Endothelial cell of umbilical vein (primary cell): ENCODE results near the gene ASRGL1. TPM values are rescaled to one million over a fixed set of nuclear protein-coding genes. Genes with fewer than 3 reads are reported as not detected.

Experiments used
- BruUV-seq: library from RNA; stranded (reverse); fragments of 400-500 nt; replicated peaks from 2 replicates; lab custom pipeline; 2021; lab: Mats Ljungman, UMichigan
- CTCF ChIA-PET: fragments of 300-600, 350-600 bp; sonication (Branson Sonifier 250); formaldehyde crosslinking; loops from one replicate; lab custom pipeline; 2021; ENCODE audit warnings: antibody characterized with exemption, inconsistent platforms; lab: Charles Lee
- POLR2A ChIA-PET: fragments of 300-600, 350-600 bp; sonication (Branson Sonifier 250); formaldehyde crosslinking; loops from one replicate; lab custom pipeline; 2021; ENCODE audit warnings: antibody characterized with exemption, inconsistent platforms; lab: Charles Lee
- DNase-seq: peaks from one replicate; pipeline ENCODE4 v3.0.0-alpha.2; 2011; ENCODE audit warnings: low read depth, low spot score
- FAIRE-seq: peaks from 2 replicates; lab custom pipeline; 2011; peaks lifted over from hg19 to GRCh38; lab: Jason Lieb, UNC
- H2AFZ ChIP-seq: 2 replicates; pipeline ENCODE4 v1.6.0; 2012; ENCODE audit warnings: low read depth, low read length, control low read depth, inconsistent platforms
- H3K27ac ChIP-seq: 2 replicates; pipeline ENCODE4 v1.5.1; 2011; ENCODE audit warnings: low read depth, mild to moderate bottlenecking, control low read depth, low read length, moderate library complexity; ENCODE audit not compliant: insufficient read depth
- H3K27me3 ChIP-seq, 2 experiments: 2 replicates each; pipeline versions ENCODE4 v1.6.0 to v1.6.1; 2011; ENCODE audit warnings: low read length in 2 of 2, mixed read lengths in 1 of 2; ENCODE audit not compliant: control insufficient read depth in 2 of 2, insufficient read depth in 2 of 2
- H3K36me3 ChIP-seq, 2 experiments: 2 replicates in 1 of 2; 3 replicates in 1 of 2; pipeline ENCODE4 v1.5.1; 2011; ENCODE audit warnings: low read length in 2 of 2, mild to moderate bottlenecking in 1 of 2, moderate library complexity in 1 of 2; ENCODE audit not compliant: control insufficient read depth in 2 of 2, insufficient read depth in 2 of 2; ENCODE audit errors: extremely low read depth in 1 of 2
- H3K4me1 ChIP-seq: 3 replicates; pipeline ENCODE4 v1.5.1; 2011; ENCODE audit warnings: mild to moderate bottlenecking, low read length; ENCODE audit not compliant: control insufficient read depth, insufficient read depth; ENCODE audit errors: extremely low read depth
- H3K4me2 ChIP-seq: 2 replicates; pipeline ENCODE4 v1.6.1; 2011; ENCODE audit warnings: low read length, control low read depth, mixed read lengths; ENCODE audit not compliant: insufficient read depth
- H3K4me3 ChIP-seq, 3 experiments: fragments of 200-600 bp in 1 of 3; sonication (generic), shearing (Covaris generic) in 1 of 3; replicated peaks in 1 of 3; 2 replicates each; pipeline ENCODE4 v1.5.1; 2011 to 2016; ENCODE audit warnings: control low read depth in 3 of 3, low read length in 3 of 3, mild to moderate bottlenecking in 2 of 3, inconsistent platforms in 1 of 3, low read depth in 1 of 3, moderate library complexity in 1 of 3; ENCODE audit not compliant: insufficient read depth in 1 of 3
- H3K79me2 ChIP-seq: 2 replicates; pipeline ENCODE4 v1.6.0; 2012; ENCODE audit warnings: low read length, inconsistent platforms; ENCODE audit not compliant: control insufficient read depth, insufficient read depth
- H3K9ac ChIP-seq: replicated peaks from 2 replicates; pipeline ENCODE3; 2011; ENCODE audit warnings: low read length, control low read depth; ENCODE audit not compliant: insufficient read depth; ENCODE audit errors: extremely low read depth
- H3K9me1 ChIP-seq: replicated peaks from 3 replicates; pipeline ENCODE4 v1.6.0; 2011; ENCODE audit warnings: mild to moderate bottlenecking, low read length; ENCODE audit not compliant: control insufficient read depth, insufficient read depth; ENCODE audit errors: extremely low read depth
- H3K9me3 ChIP-seq: replicated peaks from 2 replicates; pipeline ENCODE4 v1.5.1; 2012; ENCODE audit warnings: low read length, inconsistent platforms; ENCODE audit not compliant: control insufficient read depth, insufficient read depth
- H4K20me1 ChIP-seq: replicated peaks from 2 replicates; pipeline ENCODE3; 2011; ENCODE audit warnings: mild to moderate bottlenecking, low read length; ENCODE audit not compliant: control insufficient read depth, insufficient read depth; ENCODE audit errors: extremely low read depth
- CTCF ChIP-seq, 2 donors: IDR thresholded peaks; 1 replicate in 1 of 2; 2 replicates in 1 of 2; pipeline ENCODE4 v1.5.1; 2011; ENCODE audit warnings: low read length in 2 of 2, mild to moderate bottlenecking in 2 of 2, moderate library complexity in 2 of 2, control low read depth in 1 of 2, inconsistent platforms in 1 of 2, low read depth in 1 of 2; ENCODE audit not compliant: insufficient read depth in 1 of 2; ENCODE audit errors: extremely low read depth in 1 of 2
- EZH2 ChIP-seq: IDR thresholded peaks from 2 replicates; pipeline ENCODE4 v1.6.1; 2012; ENCODE audit warnings: borderline replicate concordance, low read depth, mild to moderate bottlenecking, moderate library complexity, low read length, inconsistent platforms; ENCODE audit not compliant: severe bottlenecking
- FOS ChIP-seq: IDR thresholded peaks from 2 replicates; pipeline ENCODE4 v1.6.1; 2011; ENCODE audit warnings: mild to moderate bottlenecking, low read length, moderate library complexity, borderline replicate concordance; ENCODE audit not compliant: insufficient read depth
- GATA2 ChIP-seq: IDR thresholded peaks from 2 replicates; pipeline ENCODE4 v1.7.0; 2011; ENCODE audit warnings: low read depth, mild to moderate bottlenecking, moderate library complexity, mixed read lengths, low read length; ENCODE audit not compliant: insufficient read length, insufficient read depth
- JUN ChIP-seq: IDR thresholded peaks from 2 replicates; pipeline ENCODE4 v1.6.1; 2011; ENCODE audit warnings: borderline replicate concordance, low read depth; ENCODE audit not compliant: insufficient read length, insufficient read depth
- MYC ChIP-seq: IDR thresholded peaks from one replicate; pipeline ENCODE4 v1.6.1; 2011; ENCODE audit warnings: mild to moderate bottlenecking, low read depth, low read length
- POLR2A ChIP-seq: IDR thresholded peaks from 2 replicates; pipeline ENCODE4 v1.6.1; 2012; ENCODE audit warnings: low read depth, mild to moderate bottlenecking, control low read depth, low read length
- POLR2AphosphoS5 ChIP-seq: IDR thresholded peaks from 2 replicates; pipeline ENCODE4 v1.6.1; 2012; ENCODE audit warnings: low read depth, mild to moderate bottlenecking, control low read depth, low read length, moderate library complexity; ENCODE audit not compliant: insufficient read depth
- dilution Hi-C: fragments of 300-500 bp; cut with MboI; formaldehyde crosslinking; loops from one replicate; pipeline ENCODE4 v1.15.0; 2019; ENCODE audit warnings: low sequenced_read_pairs; ENCODE audit not compliant: extremely low pct_ligation_motif_present
- intact Hi-C: fragments of 100-400 bp; cut with micrococcal nuclease; formaldehyde crosslinking; loops from one replicate; pipeline ENCODE4 v1.10.0; 2022
- polyA plus RNA-seq, 4 experiments: library from polyadenylated mRNA; depleted of rRNA in 3 of 4; stranded (reverse) in 3 of 4; unstranded in 1 of 4; fragments of >200 nt; gene quantifications; 2 replicates each; pipeline versions ENCODE4 v1.2.1 to v1.2.3, GENCODE V29; 2011 to 2012; ENCODE audit warnings: missing spikeins in 1 of 4
- total RNA-seq: library from RNA; stranded (reverse); gene quantifications from 2 replicates; pipeline ENCODE4 v1.2.3, GENCODE V29; 2021
- TF ChIP-seq, protein P1 (sequence below): IDR thresholded peaks from 2 replicates; pipeline ENCODE4 v1.6.1; 2011; ENCODE audit not compliant: insufficient read depth, insufficient read length

The ASRGL1 gene
- total and polyA plus RNA-seq, 2 donors (not counting 3 experiments of a cell fraction or from before 2014, with no cell fraction given), result 33.1 to 36.0 TPM

GRCh38 chr11:62416596-62416995, 79.3 kb downstream of the ASRGL1 start:
- TF ChIP-seq GATA2, result no peak
- TF ChIP-seq MYC, result no peak
- TF ChIP-seq POLR2A, result no peak
- H3K4me2 ChIP-seq, result no peak overlapping the region
- H2AFZ ChIP-seq, result no peak overlapping the region
- no peaks in the 10 kb centered on the region for H3K9me1 ChIP-seq
- POLR2A ChIA-PET, result no interaction called here
- dilution Hi-C loops, result no loop called here
- no peaks in the 10 kb centered on the region for H3K36me3 ChIP-seq
- intact Hi-C loops, result no loop called here
- no peak overlapping the region for H3K4me3 ChIP-seq
- DNase-seq, result no peak
- FAIRE-seq, result no peak
- CTCF ChIA-PET, result interaction anchor here (1.0 kb wide), 1 partner anchor 126 kb away, joined by 3 read pairs; no protein-coding TSS in a partner anchor
- H3K27me3 ChIP-seq, result peaks cover 1 to 2% of the 10 kb centered on the region in 2 experiments
- H3K9ac ChIP-seq, result no peak overlapping the region
- H3K4me1 ChIP-seq, result no peaks in the 10 kb centered on the region
- no peaks in the 10 kb centered on the region for H3K9me3 ChIP-seq
- no TSS peak for BruUV-seq
- no peak overlapping the region for H3K27ac ChIP-seq
- H3K79me2 ChIP-seq, result no peaks in the 10 kb centered on the region
- no peaks in the 10 kb centered on the region for H4K20me1 ChIP-seq

- Histone ChIP-seq H3K27ac (no peak overlapping the region), H3K9ac (no peak overlapping the region), H4K20me1 (no peaks in the 10 kb centered on the region), H2AFZ (no peak overlapping the region), H3K79me2 (no peaks in the 10 kb centered on the region), H3K4me3 (no peak overlapping the region), H3K4me2 (no peak overlapping the region), H3K4me1 (no peaks in the 10 kb centered on the region), H3K9me1 (no peaks in the 10 kb centered on the region), H3K27me3 (peaks cover 3 to 5% of the 10 kb centered on the region in 2 experiments), H3K9me3 (no peaks in the 10 kb centered on the region), H3K36me3 (no peaks in the 10 kb centered on the region)
- peak; percentile 36 for DNase-seq
- no TSS peak for BruUV-seq
- intact Hi-C loops (no loop called here), dilution Hi-C loops (no loop called here)
- TF ChIP-seq GATA2 (no peak), FOS (no peak), POLR2A (no peak), POLR2AphosphoS5 (no peak), MYC (no peak), JUN (no peak), CTCF (IDR thresholded peaks at IDR 0.05; ENCODE audit: extremely low read depth in 1 of 2, insufficient read depth in 1 of 2, low read depth in 1 of 2, low read length in 2 of 2) (no peak), EZH2 (no peak)
- TF ChIP-seq, protein P1, sequence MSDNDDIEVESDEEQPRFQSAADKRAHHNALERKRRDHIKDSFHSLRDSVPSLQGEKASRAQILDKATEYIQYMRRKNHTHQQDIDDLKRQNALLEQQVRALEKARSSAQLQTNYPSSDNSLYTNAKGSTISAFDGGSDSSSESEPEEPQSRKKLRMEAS, result no peak
- CTCF ChIA-PET, result interaction anchor here (1.9 kb wide), 1 partner anchor 23 kb away, joined by 11 read pairs; no protein-coding TSS in a partner anchor
- POLR2A ChIA-PET, result no interaction called here
- FAIRE-seq, result no peak
These were observed 80.9 kb downstream of the ASRGL1 start for GRCh38 chr11:62418136-62418535.
